Measurements from ENCODE around the gene PREP. TPM values are rescaled to one million over a fixed set of nuclear protein-coding genes. Genes with fewer than 3 reads are reported as not detected.

PREP gene
- polyA plus RNA-seq (2012; ENCODE audit: insufficient read depth, insufficient read length, low read depth), result 36.2 TPM

GRCh38 chr6:105402939-105403935, at the start of gene PREP:
Gene PREP (minus strand): TSS chr6:105403082. CDS start chr6:105402891, 191 bp downstream.
- Histone ChIP-seq H3K9me3 (no peaks in the 10 kb centered on the region), H3K27me3 (peaks cover 3% of the 10 kb centered on the region; the same call in 1 of the 2 replicates), H3K36me3 (peaks cover 6% of the 10 kb centered on the region; the same call in 1 of the 2 replicates), H3K4me3 (ENCODE audit: low read depth, low read length) (peak within 1 kb of the TSS; percentile 90), H3K4me1 (peaks cover 3% of the 10 kb centered on the region; the same call in 1 of the 2 replicates)
- peak; percentile 87 for TF ChIP-seq CTCF (IDR thresholded peaks at IDR 0.05; ENCODE audit: low read depth, low read length)
- DNase-seq, result peak; percentile 92

GRCh38 chr6:105452376-105452775, 49.5 kb upstream of the PREP start:
- Histone ChIP-seq H3K27me3 (peaks cover 36% of the 10 kb centered on the region), H3K36me3 (no peaks in the 10 kb centered on the region), H3K9me3 (no peaks in the 10 kb centered on the region), H3K4me3 (ENCODE audit: low read depth, low read length) (no peak overlapping the region), H3K4me1 (no peaks in the 10 kb centered on the region)
- TF ChIP-seq CTCF (IDR thresholded peaks at IDR 0.05; ENCODE audit: low read depth, low read length), result no peak
- DNase-seq, result no peak

GRCh38 chr6:105449756-105450390, 47.0 kb upstream of the PREP start:
- peaks cover 22% of the 10 kb centered on the region for H3K27me3 ChIP-seq
- no peaks in the 10 kb centered on the region for H3K36me3 ChIP-seq
- TF ChIP-seq CTCF (IDR thresholded peaks at IDR 0.05; ENCODE audit: low read depth, low read length), result no peak
- H3K4me1 ChIP-seq, result no peaks in the 10 kb centered on the region
- no peak overlapping the region for H3K4me3 ChIP-seq (ENCODE audit: low read depth, low read length)
- no peaks in the 10 kb centered on the region for H3K9me3 ChIP-seq
- DNase-seq, result no peak

- no peaks in the 10 kb centered on the region for H3K4me1 ChIP-seq
- no peaks in the 10 kb centered on the region for H3K36me3 ChIP-seq
- no peak overlapping the region for H3K4me3 ChIP-seq (ENCODE audit: low read depth, low read length)
- H3K27me3 ChIP-seq, result peaks cover 7% of the 10 kb centered on the region
- no peaks in the 10 kb centered on the region for H3K9me3 ChIP-seq
- no peak for TF ChIP-seq CTCF (IDR thresholded peaks at IDR 0.05; ENCODE audit: low read depth, low read length)
- no peak for DNase-seq
Observed at GRCh38 chr6:105445481-105445880, 42.6 kb upstream of the PREP start.

- H3K27me3 ChIP-seq, result peaks cover 7% of the 10 kb centered on the region
- H3K4me1 ChIP-seq, result no peaks in the 10 kb centered on the region
- no peaks in the 10 kb centered on the region for H3K36me3 ChIP-seq
- no peak for DNase-seq
- no peak overlapping the region for H3K4me3 ChIP-seq (ENCODE audit: low read depth, low read length)
- no peaks in the 10 kb centered on the region for H3K9me3 ChIP-seq
- TF ChIP-seq CTCF (IDR thresholded peaks at IDR 0.05; ENCODE audit: low read depth, low read length), result no peak
Observed at GRCh38 chr6:105443941-105444340, 41.1 kb upstream of the PREP start.

Measured in BE2C (cell line).